Cardiac fibroblast (primary cell): ENCODE measurements around the gene BEND6.

Experiments
- DNase-seq, 2 donors: peaks; one replicate each; pipeline versions ENCODE4 v3.0.0 to v3.0.0-alpha.2; 2010; ENCODE audit warnings: low read depth in 2 of 2
- H3K4me3 ChIP-seq, 2 donors: replicated peaks in 1 of 2; 1 replicate in 1 of 2; 2 replicates in 1 of 2; pipeline ENCODE4 v1.5.1; 2011; ENCODE audit warnings: low read depth in 2 of 2, low read length in 2 of 2, mild to moderate bottlenecking in 2 of 2, moderate library complexity in 1 of 2
- CTCF ChIP-seq: IDR thresholded peaks from one replicate; pipeline ENCODE4 v1.5.1; 2011; ENCODE audit warnings: low read depth, mild to moderate bottlenecking, low read length, inconsistent platforms

Gene BEND6

DNA sequence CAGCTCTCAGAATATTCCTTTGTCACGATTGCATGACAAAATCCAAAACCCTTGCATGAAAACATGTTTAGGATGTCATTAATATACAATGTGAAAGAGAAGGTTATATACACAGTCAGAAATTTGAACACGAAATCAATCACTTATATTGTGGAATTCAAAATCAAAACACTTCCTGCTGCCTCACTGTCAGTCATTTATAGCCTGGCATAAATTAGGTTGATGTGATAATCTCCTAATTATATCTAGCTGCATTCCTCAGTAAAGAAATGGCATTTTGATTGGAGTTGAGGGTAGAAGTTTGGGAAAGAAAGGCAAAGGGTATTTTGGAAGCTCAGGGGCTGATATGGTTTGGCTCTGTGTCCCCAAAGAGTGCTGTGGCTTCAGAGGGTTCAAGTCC is 24.1 kb upstream of the BEND6 start:
- no peak overlapping the region for H3K4me3 ChIP-seq
- DNase-seq = no peak
- TF ChIP-seq CTCF = no peak

DNA sequence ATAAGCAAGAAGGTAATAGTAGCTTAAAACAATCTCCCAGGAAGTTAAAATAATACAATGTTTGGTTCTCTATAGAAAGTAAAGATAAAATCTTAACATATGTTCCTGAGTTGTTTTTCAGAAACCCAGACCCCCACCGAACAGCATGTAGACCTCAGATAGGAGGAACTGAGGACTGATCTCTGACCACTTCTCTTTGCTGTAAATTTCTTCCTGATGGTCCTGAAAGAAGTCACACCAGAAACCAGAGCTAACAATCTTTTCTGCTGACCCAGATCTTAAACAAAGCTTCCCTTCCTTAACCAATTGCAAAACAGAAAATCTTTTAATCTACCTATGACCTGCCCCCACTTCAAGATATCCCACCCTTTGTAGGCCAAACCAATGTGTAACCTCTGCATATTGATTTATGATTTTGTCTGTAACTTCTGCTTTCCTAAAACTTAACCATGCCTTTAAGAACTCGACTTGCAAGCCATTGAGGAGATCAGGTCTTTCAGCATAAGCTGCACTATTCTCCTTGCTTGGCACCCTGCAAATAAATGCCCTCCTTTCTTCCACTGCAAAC is 21.9 kb upstream of the BEND6 start:
- no peak overlapping the region for H3K4me3 ChIP-seq
- TF ChIP-seq CTCF = no peak
- no peak for DNase-seq

DNA sequence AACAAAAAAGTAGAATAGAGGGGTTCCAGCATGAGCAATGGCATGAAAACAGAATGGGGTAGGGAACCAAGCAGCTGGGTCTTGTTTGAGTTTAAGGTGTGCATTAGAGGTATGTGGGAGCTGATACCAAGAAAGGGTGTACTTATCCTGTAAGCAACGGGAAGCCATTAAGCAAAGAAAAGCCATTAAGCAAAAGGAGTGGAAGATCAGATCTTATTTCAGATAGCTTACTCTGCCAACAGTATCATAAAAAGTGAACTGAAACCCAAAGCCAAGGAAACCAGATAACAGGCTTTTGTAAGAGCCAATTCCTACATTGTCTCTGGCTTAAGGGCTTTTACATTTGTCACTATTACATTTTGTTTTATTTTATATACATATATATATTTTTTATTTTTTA is 21.3 kb upstream of the BEND6 start:
- TF ChIP-seq CTCF = no peak
- no peak for DNase-seq
- H3K4me3 ChIP-seq = no peak overlapping the region

DNA sequence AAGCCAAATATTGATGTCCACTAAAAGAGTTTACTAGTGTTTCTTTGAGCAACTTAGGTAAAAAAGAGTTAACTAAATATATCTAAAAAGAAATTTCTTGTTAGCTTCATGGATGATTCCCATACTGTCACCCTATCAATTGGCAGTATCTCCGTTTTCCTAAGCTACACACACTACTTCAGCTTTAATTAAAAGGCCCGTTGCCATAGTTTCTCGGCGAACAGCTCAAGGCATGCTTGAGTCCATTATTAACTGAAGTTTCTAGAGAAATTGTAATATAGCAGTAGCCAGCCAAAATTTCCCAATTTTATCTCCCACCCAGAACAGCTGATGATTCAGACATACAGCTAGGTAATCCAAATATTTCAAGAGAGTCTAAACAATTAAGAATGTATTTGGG is 20.0 kb upstream of the BEND6 start:
- no peak overlapping the region for H3K4me3 ChIP-seq

GRCh38 chr6:56936466-56936865 is 18.4 kb upstream of the BEND6 start:
- DNase-seq = no peak
- TF ChIP-seq CTCF = no peak
- H3K4me3 ChIP-seq = no peak overlapping the region

More for the DNA sequence above, 20.0 kb upstream of the BEND6 start:
- DNase-seq = no peak
- TF ChIP-seq CTCF = no peak

DNA sequence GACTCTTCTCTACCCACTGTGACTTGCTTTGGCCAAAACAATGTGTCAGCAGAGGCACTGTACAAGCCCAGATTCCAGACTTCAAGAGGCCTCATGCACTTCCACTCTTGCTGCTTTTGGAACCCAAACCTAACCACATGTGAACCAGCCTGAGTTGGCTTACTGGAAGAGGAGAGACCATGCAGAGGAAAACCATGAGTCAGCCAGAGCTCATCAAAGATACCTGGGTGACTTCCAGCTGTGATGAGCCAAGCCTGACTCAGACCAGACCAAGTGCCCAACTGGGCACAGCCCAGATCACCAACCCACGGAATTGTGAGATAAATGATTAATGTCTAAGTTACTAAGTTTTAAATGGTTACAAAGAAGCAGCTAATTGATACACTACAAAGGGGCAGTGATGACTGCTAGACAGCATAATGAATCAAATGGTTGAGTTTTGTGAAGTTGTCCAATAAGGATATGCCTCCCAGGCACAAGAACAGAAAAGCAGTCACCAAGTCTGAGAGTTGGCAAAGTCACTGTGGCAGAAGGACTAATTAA is 16.2 kb upstream of the BEND6 start:
- TF ChIP-seq CTCF = no peak
- DNase-seq = peak; percentile 96 to 100
- H3K4me3 ChIP-seq = no peak overlapping the region

GRCh38 chr6:56940463-56940862 is 14.4 kb upstream of the BEND6 start:
- DNase-seq = no peak
- TF ChIP-seq CTCF = no peak
- H3K4me3 ChIP-seq = no peak overlapping the region
